ENCODE measurements around the gene DHX58.

DNA sequence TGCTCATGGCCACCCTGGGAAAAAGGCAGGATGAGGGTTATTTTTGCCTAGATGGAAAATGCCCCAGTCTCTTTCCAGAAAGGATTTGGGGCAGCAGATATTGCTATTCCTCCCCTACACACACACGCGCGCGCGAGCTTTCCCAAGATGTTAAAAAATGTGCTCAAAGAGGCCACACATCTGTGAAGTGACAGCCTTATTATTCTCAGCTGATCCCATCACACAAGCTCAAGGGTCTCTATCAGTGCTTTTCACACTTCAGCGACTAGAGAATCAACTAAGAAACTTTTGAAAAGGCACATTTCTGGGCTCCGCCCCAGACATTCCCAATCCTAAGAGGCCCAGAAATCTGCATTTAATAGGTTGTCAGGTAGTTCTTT, 48.0 kb upstream of the DHX58 start:
- TF ChIP-seq, protein P1, sequence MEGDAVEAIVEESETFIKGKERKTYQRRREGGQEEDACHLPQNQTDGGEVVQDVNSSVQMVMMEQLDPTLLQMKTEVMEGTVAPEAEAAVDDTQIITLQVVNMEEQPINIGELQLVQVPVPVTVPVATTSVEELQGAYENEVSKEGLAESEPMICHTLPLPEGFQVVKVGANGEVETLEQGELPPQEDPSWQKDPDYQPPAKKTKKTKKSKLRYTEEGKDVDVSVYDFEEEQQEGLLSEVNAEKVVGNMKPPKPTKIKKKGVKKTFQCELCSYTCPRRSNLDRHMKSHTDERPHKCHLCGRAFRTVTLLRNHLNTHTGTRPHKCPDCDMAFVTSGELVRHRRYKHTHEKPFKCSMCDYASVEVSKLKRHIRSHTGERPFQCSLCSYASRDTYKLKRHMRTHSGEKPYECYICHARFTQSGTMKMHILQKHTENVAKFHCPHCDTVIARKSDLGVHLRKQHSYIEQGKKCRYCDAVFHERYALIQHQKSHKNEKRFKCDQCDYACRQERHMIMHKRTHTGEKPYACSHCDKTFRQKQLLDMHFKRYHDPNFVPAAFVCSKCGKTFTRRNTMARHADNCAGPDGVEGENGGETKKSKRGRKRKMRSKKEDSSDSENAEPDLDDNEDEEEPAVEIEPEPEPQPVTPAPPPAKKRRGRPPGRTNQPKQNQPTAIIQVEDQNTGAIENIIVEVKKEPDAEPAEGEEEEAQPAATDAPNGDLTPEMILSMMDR (IDR thresholded peaks at IDR 0.05; ENCODE audit: extremely low read depth in 1 of 2, insufficient read depth in 1 of 2, low read depth in 1 of 2, low read length in 2 of 2): no peak
- TF ChIP-seq EZH2 (IDR thresholded peaks at IDR 0.05; ENCODE audit: borderline replicate concordance, low read depth, low read length, severe bottlenecking) (no peak), POLR2A (IDR thresholded peaks at IDR 0.05; ENCODE audit: low read depth, low read length) (no peak), POLR2AphosphoS5 (IDR thresholded peaks at IDR 0.05; ENCODE audit: insufficient read depth, low read depth, low read length) (no peak), GATA2 (IDR thresholded peaks at IDR 0.05; ENCODE audit: insufficient read depth, insufficient read length, low read depth, low read length) (no peak)

Data from endothelial cell of umbilical vein (primary cell).